ENCODE results near the gene VSIG10L2.

VSIG10L2 gene

GRCh38 chr11:125950696-125951651 is 5.1 kb downstream of the VSIG10L2 start:
- H3K27ac ChIP-seq (ENCODE audit: low read depth, low read length) = no peak overlapping the region

GRCh38 chr11:125951731-125952130 is 5.9 kb downstream of the VSIG10L2 start:
- no peak for TF ChIP-seq EZH2phosphoT487 (conservative IDR thresholded peaks at IDR 0.05; ENCODE audit: low read length)
- Histone ChIP-seq H3K9me2 (replicated peaks; ENCODE audit: insufficient read depth, low read length) (no peaks in the 10 kb centered on the region), H3K4me3 (ENCODE audit: insufficient read depth, low read length, poor library complexity, severe bottlenecking) (no peak overlapping the region), H3K79me2 (ENCODE audit: insufficient read depth, low read length) (no peaks in the 10 kb centered on the region), H3F3A (ENCODE audit: insufficient read depth) (no peaks in the 10 kb centered on the region), H3K4me2 (ENCODE audit: low read depth, low read length, poor library complexity, severe bottlenecking) (no peak overlapping the region), H3K27ac (ENCODE audit: low read depth, low read length) (no peak overlapping the region), H3K9ac (ENCODE audit: low read length) (no peak overlapping the region), H3K27me3 (ENCODE audit: low read length) (no peaks in the 10 kb centered on the region), H4K20me1 (ENCODE audit: low read depth, low read length) (no peaks in the 10 kb centered on the region), H3K36me3 (ENCODE audit: low read length) (no peaks in the 10 kb centered on the region), H3K9me3 (ENCODE audit: insufficient read depth, low read length) (no peaks in the 10 kb centered on the region), H2AFZ (ENCODE audit: low read depth, low read length, severe bottlenecking) (no peak overlapping the region)

More at GRCh38 chr11:125950696-125951651, 5.1 kb downstream of the VSIG10L2 start:
- no peaks in the 10 kb centered on the region for H3K9me2 ChIP-seq (replicated peaks; ENCODE audit: insufficient read depth, low read length)
- no peaks in the 10 kb centered on the region for H3K9me3 ChIP-seq (ENCODE audit: insufficient read depth, low read length)
- H3K36me3 ChIP-seq (ENCODE audit: low read length) = no peaks in the 10 kb centered on the region
- no peak overlapping the region for H2AFZ ChIP-seq (ENCODE audit: low read depth, low read length, severe bottlenecking)
- H4K20me1 ChIP-seq (ENCODE audit: low read depth, low read length) = no peaks in the 10 kb centered on the region
- H3K9ac ChIP-seq (ENCODE audit: low read length) = no peak overlapping the region
- no peaks in the 10 kb centered on the region for H3K79me2 ChIP-seq (ENCODE audit: insufficient read depth, low read length)
- TF ChIP-seq EZH2phosphoT487 (conservative IDR thresholded peaks at IDR 0.05; ENCODE audit: low read length) = no peak
- TF ChIP-seq, protein P1, sequence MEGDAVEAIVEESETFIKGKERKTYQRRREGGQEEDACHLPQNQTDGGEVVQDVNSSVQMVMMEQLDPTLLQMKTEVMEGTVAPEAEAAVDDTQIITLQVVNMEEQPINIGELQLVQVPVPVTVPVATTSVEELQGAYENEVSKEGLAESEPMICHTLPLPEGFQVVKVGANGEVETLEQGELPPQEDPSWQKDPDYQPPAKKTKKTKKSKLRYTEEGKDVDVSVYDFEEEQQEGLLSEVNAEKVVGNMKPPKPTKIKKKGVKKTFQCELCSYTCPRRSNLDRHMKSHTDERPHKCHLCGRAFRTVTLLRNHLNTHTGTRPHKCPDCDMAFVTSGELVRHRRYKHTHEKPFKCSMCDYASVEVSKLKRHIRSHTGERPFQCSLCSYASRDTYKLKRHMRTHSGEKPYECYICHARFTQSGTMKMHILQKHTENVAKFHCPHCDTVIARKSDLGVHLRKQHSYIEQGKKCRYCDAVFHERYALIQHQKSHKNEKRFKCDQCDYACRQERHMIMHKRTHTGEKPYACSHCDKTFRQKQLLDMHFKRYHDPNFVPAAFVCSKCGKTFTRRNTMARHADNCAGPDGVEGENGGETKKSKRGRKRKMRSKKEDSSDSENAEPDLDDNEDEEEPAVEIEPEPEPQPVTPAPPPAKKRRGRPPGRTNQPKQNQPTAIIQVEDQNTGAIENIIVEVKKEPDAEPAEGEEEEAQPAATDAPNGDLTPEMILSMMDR (IDR thresholded peaks at IDR 0.05; ENCODE audit: insufficient read depth, low read length, poor library complexity, severe bottlenecking) = no peak
- no peaks in the 10 kb centered on the region for H3F3A ChIP-seq (ENCODE audit: insufficient read depth)
- H3K4me3 ChIP-seq (ENCODE audit: insufficient read depth, low read length, poor library complexity, severe bottlenecking) = no peak overlapping the region
- no peak overlapping the region for H3K4me2 ChIP-seq (ENCODE audit: low read depth, low read length, poor library complexity, severe bottlenecking)
- H3K27me3 ChIP-seq (ENCODE audit: low read length) = no peaks in the 10 kb centered on the region

DNA sequence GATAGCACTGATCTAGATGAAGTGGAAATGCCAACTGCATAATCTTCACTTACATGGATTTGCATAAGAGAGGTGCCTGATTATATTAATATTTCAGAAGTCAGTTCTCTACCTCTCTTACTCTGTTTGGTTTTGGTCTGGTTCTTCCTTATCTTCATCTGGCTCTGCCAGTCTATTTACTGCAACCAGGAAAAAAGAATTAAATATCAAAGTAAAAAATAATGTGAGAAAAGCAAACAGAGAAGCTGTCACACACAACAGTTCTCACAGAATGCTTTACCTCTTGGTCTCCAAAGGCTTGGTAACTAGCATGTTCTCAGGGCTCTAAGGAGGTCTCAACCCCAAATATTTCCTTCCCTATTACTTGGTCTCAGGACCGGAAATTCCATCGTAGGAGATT is 6.7 kb downstream of the VSIG10L2 start:
- no peak overlapping the region for H2AFZ ChIP-seq (ENCODE audit: low read depth, low read length, severe bottlenecking)
- no peak overlapping the region for H3K27ac ChIP-seq (ENCODE audit: low read depth, low read length)
- H3K79me2 ChIP-seq (ENCODE audit: insufficient read depth, low read length) = no peaks in the 10 kb centered on the region
- no peaks in the 10 kb centered on the region for H3K27me3 ChIP-seq (ENCODE audit: low read length)
- H3K4me3 ChIP-seq (ENCODE audit: insufficient read depth, low read length, poor library complexity, severe bottlenecking) = no peak overlapping the region
- H3K9me2 ChIP-seq (replicated peaks; ENCODE audit: insufficient read depth, low read length) = no peaks in the 10 kb centered on the region
- no peak overlapping the region for H3K4me2 ChIP-seq (ENCODE audit: low read depth, low read length, poor library complexity, severe bottlenecking)
- no peaks in the 10 kb centered on the region for H4K20me1 ChIP-seq (ENCODE audit: low read depth, low read length)
- no peaks in the 10 kb centered on the region for H3F3A ChIP-seq (ENCODE audit: insufficient read depth)
- H3K9me3 ChIP-seq (ENCODE audit: insufficient read depth, low read length) = no peaks in the 10 kb centered on the region
- TF ChIP-seq EZH2phosphoT487 (conservative IDR thresholded peaks at IDR 0.05; ENCODE audit: low read length) = no peak
- TF ChIP-seq, protein P1 (IDR thresholded peaks at IDR 0.05; ENCODE audit: insufficient read depth, low read length, poor library complexity, severe bottlenecking) = no peak
- H3K9ac ChIP-seq (ENCODE audit: low read length) = no peak overlapping the region
- no peaks in the 10 kb centered on the region for H3K36me3 ChIP-seq (ENCODE audit: low read length)

DNA sequence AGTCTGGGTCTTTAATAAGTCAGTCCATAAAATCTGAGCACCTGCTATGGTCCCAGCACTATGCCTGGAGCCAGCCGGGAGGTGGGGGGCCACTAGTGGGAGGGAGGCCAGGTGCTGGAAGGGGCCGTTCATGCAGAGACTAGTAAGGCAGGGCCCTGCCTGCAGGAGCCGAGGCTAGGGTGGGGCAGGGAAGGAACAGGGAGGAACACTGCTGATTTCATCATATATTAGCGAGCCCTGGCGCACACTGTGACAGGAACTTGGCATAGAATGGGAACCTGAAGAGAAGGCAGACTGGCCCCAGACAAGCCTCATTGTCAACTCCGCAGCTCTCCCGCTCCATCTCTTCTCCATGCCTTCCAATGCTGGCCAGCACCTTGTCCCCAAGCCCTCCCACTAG is 7.1 kb downstream of the VSIG10L2 start:
- Histone ChIP-seq H3K79me2 (ENCODE audit: insufficient read depth, low read length) (no peaks in the 10 kb centered on the region), H3K27me3 (ENCODE audit: low read length) (no peaks in the 10 kb centered on the region), H3K4me2 (ENCODE audit: low read depth, low read length, poor library complexity, severe bottlenecking) (no peak overlapping the region), H3K4me3 (ENCODE audit: insufficient read depth, low read length, poor library complexity, severe bottlenecking) (no peak overlapping the region), H3K27ac (ENCODE audit: low read depth, low read length) (no peak overlapping the region), H2AFZ (ENCODE audit: low read depth, low read length, severe bottlenecking) (no peak overlapping the region), H3K36me3 (ENCODE audit: low read length) (no peaks in the 10 kb centered on the region), H3K9me2 (replicated peaks; ENCODE audit: insufficient read depth, low read length) (no peaks in the 10 kb centered on the region), H3K9ac (ENCODE audit: low read length) (no peak overlapping the region), H4K20me1 (ENCODE audit: low read depth, low read length) (no peaks in the 10 kb centered on the region), H3F3A (ENCODE audit: insufficient read depth) (no peaks in the 10 kb centered on the region), H3K9me3 (ENCODE audit: insufficient read depth, low read length) (no peaks in the 10 kb centered on the region)
- no peak for TF ChIP-seq EZH2phosphoT487 (conservative IDR thresholded peaks at IDR 0.05; ENCODE audit: low read length)
- TF ChIP-seq, protein P1 (IDR thresholded peaks at IDR 0.05; ENCODE audit: insufficient read depth, low read length, poor library complexity, severe bottlenecking) = no peak
